Left renal cortex interstitium (tissue), 4 donors: Measurements from ENCODE around the gene KCNQ1. TPM values are rescaled to one million over a fixed set of nuclear protein-coding genes. Genes with fewer than 3 reads are reported as not detected.

Experiments used
- DNase-seq, 4 donors: peaks; one replicate each; pipeline ENCODE4 v3.0.0-alpha.2; 2013; ENCODE audit warnings: low read depth in 4 of 4, low spot score in 2 of 4, missing footprints in 1 of 4
- polyA plus RNA-seq, 4 donors: library from polyadenylated mRNA; unstranded; fragments of 120-200 nt; gene quantifications; one replicate each; pipeline ENCODE4 v1.2.1, GENCODE V29; 2013; ENCODE audit not compliant: insufficient read length in 4 of 4

Gene KCNQ1
- polyA plus RNA-seq, 4 donors = 10.4 to 14.8 (median 13.1) TPM

DNA sequence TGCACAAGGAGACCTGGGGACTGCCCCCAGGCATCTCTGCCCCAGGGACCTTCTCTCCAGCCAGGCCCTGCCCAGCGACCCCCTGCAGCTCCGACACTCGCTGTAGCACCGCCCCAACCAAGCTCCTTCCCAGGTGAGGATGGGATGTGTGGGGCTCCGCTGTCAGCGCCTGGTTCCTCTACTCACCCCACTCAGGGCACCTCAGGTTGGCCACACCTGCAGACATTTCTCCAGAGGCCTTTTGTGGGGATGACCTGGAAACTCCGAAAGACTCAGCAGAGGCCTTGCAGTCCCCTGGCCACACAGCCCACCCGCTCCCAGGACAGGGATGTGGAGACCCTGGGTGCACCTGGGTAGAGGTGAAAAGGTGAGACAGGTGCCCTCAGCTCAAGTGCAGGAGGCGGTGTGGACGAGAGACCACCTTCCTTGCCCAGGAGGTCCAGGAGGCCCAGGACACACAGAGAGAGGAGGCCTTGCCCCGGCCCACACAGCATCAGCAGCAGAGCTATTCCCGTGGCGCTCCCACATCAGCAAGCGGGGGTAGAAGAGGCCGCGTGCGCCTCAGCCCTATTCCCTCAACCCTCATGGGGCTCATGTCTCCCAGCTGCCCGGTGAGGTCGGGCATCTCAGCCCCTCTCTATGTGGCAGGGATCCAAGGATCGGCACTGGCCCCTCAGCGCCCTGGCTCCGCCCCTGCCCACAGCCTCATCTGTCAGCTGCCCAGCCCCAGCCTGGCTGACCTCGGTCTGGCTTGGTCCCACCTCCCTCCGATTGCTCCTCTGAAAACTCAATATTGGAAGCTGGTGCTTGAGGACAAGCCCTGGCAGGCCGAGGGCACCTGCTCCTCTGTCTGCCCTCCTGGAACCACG is 21.4 kb upstream of the KCNQ1 start:
- no peak for DNase-seq

DNA sequence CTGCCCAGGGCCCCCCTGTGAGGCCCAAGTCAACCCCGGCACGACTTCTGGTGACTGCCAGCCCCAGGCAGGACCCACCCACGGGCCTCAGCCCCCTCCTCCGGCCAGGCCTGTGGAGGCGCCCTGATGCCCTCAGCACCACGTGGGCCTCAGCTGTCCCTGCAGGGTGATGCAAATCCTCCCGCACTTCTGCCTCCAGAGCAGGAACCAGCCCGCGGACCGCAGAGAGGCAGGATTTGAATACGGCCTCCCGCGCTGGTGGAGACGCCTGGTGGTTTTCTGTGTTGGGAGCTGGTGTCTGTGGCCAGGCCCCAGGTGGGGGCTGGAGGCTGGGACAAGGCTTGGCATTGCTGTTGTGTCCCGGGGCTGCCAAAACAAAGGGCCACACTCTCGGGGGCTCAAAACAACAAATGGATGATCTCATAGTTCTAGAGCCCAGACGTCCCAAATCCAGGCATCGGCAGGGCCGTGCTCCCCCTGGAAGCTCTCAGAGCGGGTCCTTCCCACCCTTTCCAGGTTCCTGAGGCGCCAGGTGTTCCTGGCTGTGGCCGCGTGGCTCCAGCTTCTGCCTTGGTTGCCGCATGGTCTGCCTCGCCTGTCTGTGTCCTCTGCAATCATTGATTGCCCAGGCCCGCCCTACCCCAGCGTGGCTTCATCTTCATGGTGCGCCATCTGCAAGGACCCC is 19.9 kb upstream of the KCNQ1 start:
- no peak for DNase-seq

DNA sequence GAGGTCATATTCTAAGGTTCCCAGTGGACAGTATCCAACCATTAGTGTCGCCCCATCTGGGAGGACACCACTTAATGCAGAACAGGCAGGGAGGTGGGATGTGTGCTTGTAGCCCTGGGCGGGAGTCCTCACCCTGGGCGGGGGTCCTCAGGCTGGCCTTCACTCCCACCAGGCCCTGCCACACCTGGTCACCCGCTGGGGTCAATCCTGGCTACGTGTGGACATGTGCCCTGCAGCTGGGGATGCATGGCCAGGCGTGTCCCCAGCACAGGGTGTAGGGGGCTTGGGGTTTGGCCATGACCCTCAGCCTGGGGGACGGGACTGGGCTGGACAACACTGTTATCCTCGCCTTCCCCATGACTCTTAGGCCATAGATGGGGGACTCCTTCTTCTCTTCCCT is 19.3 kb upstream of the KCNQ1 start:
- no peak for DNase-seq

DNA sequence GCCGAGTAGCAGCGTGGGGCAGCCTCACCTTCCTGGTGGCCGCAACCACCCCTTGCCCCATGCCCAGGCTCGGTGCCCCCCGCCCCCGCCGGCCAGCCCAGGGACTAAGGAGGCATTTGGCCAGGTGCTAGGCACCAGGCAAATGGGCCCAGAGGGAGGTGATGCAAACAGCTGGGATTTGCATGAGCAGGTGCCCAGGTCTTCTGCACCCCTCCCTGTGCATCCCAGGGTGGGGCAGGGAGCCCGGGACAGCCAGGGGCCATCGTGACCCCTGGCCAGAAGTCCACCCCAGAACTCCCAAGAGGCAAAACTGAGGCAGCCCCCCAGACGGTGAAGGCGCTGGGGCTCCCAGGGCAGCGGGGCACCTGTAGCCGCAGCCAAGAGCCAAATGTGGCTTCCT is 18.6 kb upstream of the KCNQ1 start:
- DNase-seq = no peak

DNA sequence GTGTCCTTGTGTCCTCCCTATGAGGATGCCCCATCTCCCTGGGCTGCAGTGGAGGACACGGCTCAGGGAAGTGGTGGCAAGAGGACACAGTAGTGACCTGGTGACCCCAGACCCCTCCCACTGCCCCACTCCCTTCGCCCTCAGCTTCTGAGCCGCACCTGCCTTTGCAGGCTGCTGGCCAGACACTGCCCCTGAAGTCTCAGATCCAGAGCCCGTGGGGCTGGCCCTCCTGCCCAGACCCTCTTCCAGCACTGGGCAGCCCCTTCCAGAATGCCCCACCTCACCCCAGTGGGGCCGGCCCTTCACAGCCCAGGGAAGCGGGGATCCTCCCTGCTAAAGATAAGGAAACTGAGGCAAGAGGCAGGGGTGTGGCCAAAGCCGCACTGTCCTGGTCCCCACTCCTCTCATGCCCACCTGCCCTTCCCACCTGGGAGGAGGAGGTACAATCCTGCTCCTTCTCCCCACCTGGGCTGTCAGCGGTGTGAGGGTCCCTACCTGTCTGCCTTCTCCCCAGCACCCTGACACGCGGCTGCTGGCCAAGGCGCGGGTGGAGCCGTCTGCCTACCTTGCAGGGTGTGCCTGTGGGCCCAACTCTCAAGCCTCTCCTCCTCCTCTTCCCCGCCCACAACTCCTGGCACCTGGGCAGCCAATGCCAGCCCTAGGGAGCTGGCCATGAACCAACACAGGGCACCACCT is 17.8 kb upstream of the KCNQ1 start:
- DNase-seq = no peak

DNA sequence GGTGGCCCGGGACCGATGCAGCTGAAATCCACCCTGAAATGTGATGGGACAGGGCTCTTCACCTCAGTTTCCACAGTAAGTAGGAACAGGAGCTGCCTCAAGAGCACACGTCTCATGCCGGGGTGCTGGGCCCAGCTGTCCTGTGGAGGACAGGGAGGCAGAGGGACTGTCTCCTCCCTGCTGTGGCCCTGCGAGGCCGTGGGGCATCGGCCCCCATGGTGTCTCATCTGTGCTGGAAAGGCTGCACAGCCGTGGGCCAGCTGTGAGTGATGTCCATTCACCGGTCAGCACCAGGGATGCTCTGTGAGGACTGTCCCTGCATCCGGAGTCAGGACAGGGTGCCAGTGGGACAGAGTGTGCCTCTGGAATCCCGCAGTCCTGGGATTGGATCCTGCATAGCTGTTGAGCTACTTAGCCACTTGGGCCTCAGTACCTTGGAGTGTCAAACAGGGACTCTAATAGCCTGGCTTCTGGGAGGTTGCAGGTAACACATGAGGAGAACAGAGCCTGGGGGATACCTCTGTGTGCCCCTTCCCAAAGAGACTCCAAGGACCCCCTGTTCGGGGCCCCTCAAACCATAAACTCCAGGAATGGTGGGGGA is 17.0 kb upstream of the KCNQ1 start:
- no peak for DNase-seq

DNA sequence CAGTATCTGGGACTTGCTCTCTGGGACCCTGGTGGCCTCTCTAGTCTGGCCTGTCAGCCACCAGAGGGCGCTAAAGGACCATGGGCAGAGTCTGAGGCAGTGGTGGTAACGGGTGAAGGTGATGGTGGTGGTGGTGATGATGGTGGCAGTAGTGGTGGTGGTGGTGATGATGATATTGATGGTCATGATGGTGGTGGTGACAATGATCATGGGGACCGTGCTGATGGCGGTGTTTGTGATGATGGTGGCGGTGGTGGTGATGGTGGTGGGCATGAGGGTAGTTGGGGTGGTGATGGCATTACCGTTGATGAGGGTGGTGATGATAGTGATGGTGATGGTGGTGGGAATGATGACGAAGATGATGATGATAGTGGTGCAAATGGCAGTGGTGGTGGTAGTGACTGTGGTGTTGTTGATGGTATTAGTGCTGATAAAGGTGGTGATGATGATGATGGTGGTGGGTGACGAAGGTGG is 16.4 kb upstream of the KCNQ1 start:
- no peak for DNase-seq

DNA sequence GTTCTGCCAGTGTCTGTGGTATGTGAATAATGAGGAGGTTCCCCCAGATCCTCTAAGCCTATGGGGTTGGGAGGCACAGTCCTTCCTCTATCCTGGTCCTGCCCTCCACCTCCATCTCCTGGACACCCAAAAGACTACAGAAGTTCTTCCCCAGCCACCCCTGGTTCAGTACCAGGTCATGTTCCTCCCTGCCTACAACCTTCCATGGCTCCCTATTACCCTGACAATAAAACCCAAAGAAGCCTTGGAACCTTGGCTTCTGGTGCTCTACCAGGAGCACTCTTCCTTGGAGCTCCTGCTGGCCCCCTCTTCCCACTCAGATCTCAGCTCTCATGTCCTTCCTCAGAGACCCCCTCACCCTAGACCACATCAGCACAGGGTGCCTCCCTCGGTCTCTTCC is 13.4 kb upstream of the KCNQ1 start:
- DNase-seq = no peak

DNA sequence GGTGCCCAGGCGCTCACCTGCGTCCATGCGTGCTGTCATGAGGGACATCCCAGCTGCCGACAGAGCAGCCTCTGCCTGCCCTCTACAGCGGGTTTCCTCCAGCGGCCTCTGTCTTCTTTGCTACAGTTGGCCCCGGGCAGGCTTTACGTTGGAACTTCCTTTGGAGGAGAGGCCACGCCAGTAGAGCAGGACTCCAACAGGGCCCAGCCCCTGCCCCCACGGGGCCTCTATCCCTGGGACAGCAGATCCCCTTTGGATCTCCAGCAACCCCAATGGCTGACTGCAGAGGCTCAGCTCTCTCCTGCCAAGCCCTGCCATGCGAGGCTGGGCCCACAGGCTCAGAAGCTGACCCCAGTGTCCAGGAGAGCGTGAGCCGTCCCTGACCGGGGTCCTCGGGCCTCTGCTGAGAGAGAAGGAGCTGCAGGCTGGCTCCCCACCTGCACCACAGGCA is 12.6 kb upstream of the KCNQ1 start:
- no peak for DNase-seq

DNA sequence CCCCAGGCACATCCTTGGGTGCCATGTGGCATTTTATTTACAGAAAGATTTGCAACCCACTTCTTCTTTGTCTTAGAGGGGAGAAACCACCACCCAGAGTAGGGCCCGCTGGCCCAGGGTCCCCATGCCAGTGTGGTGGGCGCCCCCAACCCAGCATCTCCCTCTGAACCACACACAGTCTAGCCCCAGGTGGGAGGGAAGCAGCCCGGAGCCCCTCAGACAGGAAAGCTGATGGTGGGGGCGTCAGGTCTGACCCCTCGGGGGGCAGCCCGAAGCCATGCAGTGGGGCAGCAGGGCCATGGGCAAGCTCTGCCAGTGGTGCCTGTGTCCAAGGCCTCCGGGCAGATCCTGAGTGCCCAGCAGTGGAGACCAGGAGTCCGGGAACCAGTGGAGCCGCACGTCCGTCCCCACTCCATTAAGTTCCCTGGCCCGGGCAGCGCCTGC is 12.2 kb upstream of the KCNQ1 start:
- DNase-seq = no peak

DNA sequence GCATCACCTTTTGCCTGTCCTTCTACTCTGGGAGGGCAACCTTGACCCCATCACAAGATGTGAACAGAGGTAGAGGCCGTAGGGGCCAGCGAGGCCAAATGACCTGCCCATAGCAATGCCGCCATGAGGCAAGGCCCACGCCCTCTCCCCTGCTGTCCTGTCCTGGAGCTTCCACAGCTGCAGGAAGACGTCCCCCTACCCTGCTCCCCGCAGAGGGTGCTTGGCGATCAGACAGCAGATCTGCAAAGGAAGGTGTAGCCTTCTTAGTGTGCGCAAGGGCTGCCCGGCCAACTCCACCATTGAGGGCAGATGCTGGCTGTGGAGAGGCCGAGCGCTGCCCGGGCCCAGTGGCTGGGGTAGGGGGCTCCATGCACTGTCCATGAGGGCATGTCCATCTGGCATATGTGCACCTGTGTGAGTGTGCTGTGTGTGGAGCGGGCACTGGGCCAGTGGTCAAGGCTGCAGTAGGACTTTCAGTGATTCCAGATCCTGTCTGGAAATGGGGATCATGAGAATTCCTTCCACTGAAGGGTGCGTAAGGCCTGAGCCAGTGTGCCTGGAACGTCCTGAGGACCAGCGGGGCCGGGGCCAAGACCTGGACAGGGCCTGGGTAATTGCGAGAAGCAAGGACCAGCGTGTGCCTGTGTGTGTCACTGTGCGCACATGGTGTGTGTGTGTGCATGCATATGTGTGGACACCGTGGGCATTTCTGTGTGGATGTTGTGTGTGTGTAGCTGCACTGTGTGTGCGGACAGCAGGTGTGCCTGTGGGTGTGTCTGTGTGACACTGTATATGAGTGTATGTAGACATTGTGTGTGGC is 11.5 kb upstream of the KCNQ1 start:
- no peak for DNase-seq

DNA sequence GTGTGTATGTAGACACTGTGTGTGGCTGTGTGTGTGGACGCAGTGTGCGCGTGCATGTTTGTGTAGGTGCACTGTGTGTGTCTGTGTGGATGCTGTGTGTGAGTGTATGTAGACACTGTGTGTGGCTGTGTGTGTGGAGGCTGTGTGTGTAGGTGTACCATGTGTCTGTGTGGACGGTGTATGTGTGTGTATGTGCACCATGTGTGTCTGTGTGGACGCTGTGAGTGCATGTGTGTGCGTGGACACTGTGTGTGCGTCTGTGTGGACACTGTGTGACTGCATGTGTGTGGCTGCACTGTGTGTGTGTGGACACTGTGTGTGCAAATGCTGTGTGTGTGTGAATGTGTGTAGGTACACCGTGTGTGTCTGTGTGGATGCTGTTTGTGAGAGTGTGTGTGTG is 10.8 kb upstream of the KCNQ1 start:
- DNase-seq = no peak

DNA sequence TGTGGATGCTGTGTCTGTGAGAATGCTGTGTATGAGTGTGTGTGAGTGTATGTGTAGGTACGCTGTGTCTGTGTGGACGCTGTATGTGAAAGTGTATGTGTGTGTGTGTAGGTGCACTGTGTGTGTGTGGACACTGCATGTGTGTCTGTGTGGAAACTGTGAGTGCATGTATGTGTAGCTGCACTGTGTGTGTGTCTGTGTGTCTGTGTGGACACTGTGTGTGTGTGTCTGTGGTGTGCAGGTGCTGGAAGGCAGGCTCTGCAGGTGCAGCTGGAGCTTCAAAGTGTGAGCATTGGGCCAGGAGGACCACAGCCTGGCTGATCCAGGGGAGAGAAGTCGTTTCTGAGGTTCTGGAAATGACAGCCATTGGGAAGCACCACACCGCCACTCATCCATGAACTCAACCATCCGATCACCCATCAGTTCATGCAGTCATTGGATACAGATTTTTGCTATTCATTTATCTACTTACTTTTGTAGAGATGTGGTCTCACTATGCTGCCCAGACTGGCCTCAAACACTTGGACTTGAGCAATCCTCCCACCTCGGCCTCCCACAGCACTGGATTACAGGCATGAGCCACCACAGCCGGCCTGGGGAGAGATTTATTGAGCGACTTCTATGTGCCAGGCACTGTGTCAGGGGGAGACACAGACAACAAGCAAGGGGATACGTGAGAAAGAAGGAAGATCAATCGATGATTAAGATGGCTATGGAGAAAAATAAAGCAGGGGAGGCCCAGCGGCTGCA is 10.1 kb upstream of the KCNQ1 start:
- DNase-seq = no peak

DNA sequence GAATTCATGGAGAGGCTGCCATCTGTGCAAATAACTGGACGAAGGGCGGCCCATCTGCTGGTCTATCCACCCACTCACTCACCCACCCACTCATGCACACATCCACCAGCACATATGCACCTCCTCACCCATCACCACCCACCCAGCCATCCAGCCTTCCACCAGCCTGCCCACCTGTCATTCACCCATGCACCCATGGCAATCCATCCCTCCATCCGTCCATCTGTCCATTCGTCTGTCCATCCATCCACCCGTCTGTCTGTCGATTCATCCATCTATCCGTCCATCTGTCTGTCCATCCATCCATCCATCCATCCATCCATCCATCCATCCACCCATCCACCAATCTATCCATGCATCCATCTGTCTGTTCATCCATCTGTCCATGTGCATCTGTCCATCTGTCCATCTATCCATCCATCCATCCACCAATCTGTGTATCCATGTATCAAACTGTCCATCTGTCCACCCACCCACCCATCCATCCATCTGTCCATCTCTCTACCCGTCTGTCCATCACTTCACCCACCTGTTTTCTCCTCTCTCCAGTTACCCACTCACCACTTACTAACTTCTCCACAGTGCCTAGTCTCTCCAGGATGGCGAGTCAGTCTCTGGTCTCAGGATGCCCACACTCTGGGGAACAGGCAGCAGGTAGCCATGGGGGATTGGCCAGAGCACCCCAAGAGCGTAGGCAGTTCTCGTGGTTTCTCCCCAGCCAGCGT is 9.4 kb upstream of the KCNQ1 start:
- no peak for DNase-seq

DNA sequence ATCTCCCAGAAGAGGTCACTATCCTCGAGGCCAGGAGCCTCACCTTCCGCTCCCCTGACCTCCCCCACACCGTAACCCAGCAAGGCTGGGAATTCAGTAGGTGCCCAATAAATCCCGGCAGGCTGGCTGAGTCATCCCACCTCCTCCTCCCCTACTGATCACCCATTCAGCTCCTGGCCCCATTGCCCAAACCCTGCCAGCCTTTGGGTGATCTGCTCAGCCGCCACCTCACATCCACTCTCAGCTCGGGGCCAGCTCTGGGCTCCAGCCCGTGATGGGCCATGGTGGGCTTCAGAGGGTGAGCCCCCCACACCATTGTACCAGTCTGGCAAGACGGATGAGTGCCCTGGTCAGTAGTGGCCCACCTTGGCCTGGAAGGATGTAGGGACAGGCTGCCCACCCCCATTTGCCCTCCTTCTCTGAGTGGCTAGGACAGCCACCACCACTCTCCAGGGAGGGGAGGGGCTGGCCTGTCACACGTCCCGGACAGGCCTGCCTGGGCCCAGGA is 8.7 kb upstream of the KCNQ1 start:
- DNase-seq = no peak

DNA sequence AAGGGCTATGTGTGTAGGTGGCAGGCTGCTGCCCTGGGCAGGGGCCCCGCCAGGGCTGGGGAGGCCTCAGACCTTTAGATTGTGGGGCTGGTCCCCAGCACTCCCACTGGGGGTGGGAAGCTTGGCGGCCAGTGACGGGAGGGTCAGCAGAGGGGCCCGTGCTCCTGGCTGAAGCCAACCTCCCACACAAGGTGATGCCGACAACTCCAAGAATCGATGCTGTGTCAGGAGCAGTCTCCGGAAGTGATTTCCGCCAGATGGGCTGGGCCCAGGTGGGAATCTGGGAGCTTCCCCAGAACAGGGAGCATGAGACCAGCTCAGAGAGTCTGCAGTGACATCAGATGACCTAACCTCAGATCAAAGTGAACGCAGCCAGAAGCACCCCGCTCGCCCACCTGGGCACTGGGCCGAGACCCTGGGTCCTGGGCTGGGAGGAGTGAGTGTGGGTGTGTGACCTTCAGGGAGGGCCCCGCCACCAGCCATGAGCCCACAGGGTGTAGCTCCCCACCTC is 8.2 kb upstream of the KCNQ1 start:
- DNase-seq = no peak

DNA sequence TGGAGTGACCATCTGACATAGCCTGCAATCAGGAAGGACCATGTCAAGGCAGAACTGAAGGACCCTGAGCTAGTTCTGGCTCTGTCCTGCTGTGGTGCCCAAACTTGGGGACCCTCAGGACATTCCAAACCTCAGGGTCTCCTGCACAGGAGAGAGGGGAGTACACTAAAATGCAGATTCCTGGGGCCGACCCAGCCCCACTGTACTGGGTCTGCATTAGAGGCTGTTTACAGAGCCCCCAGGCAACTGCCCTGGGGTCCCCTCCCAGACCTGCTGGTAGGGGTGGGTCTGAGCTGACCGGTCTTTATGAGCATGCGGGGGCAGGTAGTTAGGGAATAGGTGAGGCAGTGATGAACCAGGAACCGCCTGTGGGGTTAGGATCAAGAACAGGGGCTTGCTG is 7.3 kb upstream of the KCNQ1 start:
- no peak for DNase-seq

DNA sequence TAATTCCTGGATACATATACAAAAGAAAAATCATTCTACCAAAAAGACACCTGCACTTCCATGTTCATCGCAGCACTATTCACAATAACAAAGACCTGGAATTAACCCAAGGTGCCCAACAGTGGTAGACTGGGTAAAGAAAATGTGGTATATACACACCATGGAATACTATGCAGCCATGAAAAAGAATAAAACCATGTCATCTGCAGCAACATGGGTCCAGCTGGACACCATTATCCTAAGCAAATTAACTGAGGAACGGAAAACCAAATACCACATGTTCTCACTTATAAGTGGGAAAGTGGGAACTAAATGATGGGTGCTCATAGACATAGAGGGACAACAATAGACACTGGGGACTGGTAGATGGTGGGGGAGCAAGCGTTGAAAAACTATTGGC is 5.0 kb upstream of the KCNQ1 start:
- no peak for DNase-seq
